HL-60 (cell line): ENCODE results near the gene PABPC3.

Source experiments
- CTCF ChIP-seq: IDR thresholded peaks from one replicate; pipeline ENCODE4 v1.5.1; 2011; ENCODE audit warnings: low read length, control low read depth, inconsistent platforms; ENCODE audit not compliant: insufficient read depth
- POLR2AphosphoS5 ChIP-seq: IDR thresholded peaks from 2 replicates; pipeline ENCODE4 v1.6.1; 2012; ENCODE audit warnings: low read depth
- SPI1 ChIP-seq: IDR thresholded peaks from 2 replicates; pipeline ENCODE4 v1.6.1; 2012; ENCODE audit warnings: low read depth, mild to moderate bottlenecking, borderline replicate concordance

GRCh38 chr13:25084096-25084495, 11.8 kb upstream of the PABPC3 start:
- no peak for TF ChIP-seq POLR2AphosphoS5
- no peak for TF ChIP-seq CTCF
- no peak for TF ChIP-seq SPI1
